Heart right ventricle (tissue), 16 donors: ENCODE data around the gene CUEDC1. TPM values are rescaled to one million over a fixed set of nuclear protein-coding genes. Genes with fewer than 3 reads are reported as not detected.

Source experiments
- ATAC-seq, 8 donors: fragments of 200-7000 bp; cut with Tn5 transposase; one replicate each; pipeline ENCODE4 v1.9.1; 2020; ENCODE audit warnings: mild to moderate bottlenecking in 8 of 8, moderate library complexity in 8 of 8, moderate number of reproducible peaks in 1 of 8
- DNase-seq, 2 donors: peaks; one replicate each; pipeline ENCODE4 v3.0.0-alpha.2; 2020
- H3K27ac ChIP-seq, 10 donors: fragments of 200-600 bp; sonication (generic) in 2 of 10; one replicate each; pipeline versions ENCODE4 v1.5.0 to v1.8.0; 2020 to 2022; ENCODE audit warnings: mild to moderate bottlenecking in 3 of 10
- H3K27me3 ChIP-seq, 7 donors: fragments of 200-600 bp; one replicate each; pipeline ENCODE4 v1.8.0; 2021 to 2022; ENCODE audit warnings: mild to moderate bottlenecking in 2 of 7
- H3K36me3 ChIP-seq, 9 donors: fragments of 200-600 bp; sonication (generic) in 1 of 9; one replicate each; pipeline versions ENCODE4 v1.5.0 to v1.8.0; 2020 to 2022; ENCODE audit warnings: mild to moderate bottlenecking in 2 of 9
- H3K4me1 ChIP-seq, 9 donors: fragments of 200-600 bp; sonication (generic) in 1 of 9; one replicate each; pipeline versions ENCODE4 v1.5.0 to v1.8.0; 2020 to 2022; ENCODE audit warnings: mild to moderate bottlenecking in 4 of 9
- H3K4me3 ChIP-seq, 10 donors: fragments of 200-600 bp; sonication (generic) in 2 of 10; one replicate each; pipeline versions ENCODE4 v1.5.0 to v1.8.0; 2020 to 2022; ENCODE audit warnings: mild to moderate bottlenecking in 7 of 10, moderate library complexity in 2 of 10
- H3K9me3 ChIP-seq, 11 donors: fragments of 200-600 bp in 10 of 11; sonication (generic) in 2 of 11; one replicate each; pipeline versions ENCODE4 v1.5.0 to v1.8.0; 2013 to 2022; ENCODE audit warnings: mild to moderate bottlenecking in 2 of 11, control low read depth in 1 of 11, moderate library complexity in 1 of 11
- WGBS, 2 donors: extraction: QIAGEN DNeasy Blood & Tissue Kit; methylation state at CpG; one replicate each; pipeline ENCODE4 v1.1.7; 2013; ENCODE audit warnings: inconsistent platforms in 1 of 2; 5-methylcytosine and 5-hydroxymethylcytosine counted together
- intact Hi-C, 10 donors: fragments of 100-400 bp; cut with DNase I; formaldehyde crosslinking; loops; one replicate each; pipeline versions ENCODE4 v1.11.1 to v1.14.2; 2022
- polyA plus RNA-seq, 2 donors: library from polyadenylated mRNA; stranded (reverse); fragments of 200-250 nt; gene quantifications; one replicate each; pipeline ENCODE4 v1.2.3, GENCODE V29; 2013
- total RNA-seq, 10 donors: library from RNA; stranded (reverse); fragmentation: NEBNext Ultra II Directional in 3 of 10; extraction: Animal tissue kit (Norgen Biotek cat#: 25700) in 3 of 10; gene quantifications; one replicate each; pipeline versions ENCODE4 v1.2.1 to v1.2.4, GENCODE V29; 2021 to 2023
- TF ChIP-seq, protein P1 (sequence below), 9 donors: fragments of 200-600 bp; sonication (generic) in 2 of 9; IDR thresholded peaks; one replicate each; pipeline versions ENCODE4 v1.5.0 to v1.8.0; 2021 to 2022; ENCODE audit warnings: antibody characterized with exemption in 9 of 9, mild to moderate bottlenecking in 5 of 9, moderate library complexity in 1 of 9
- donor health status: Arrhythmogenic right ventricular cardiomyopathy.
- donor health status: ischemic (EF 13 %, LVEDD 7.1; RV severe dilation, severe dysfunction).
- donor health status: healthy with polysubstance abuse.
- donor health status: DM: no; HTN: yes; CAD: no.
- donor health status: DM: no; HTN: no; CAD: no.
- donor health status: ischemic (EF 25% LVEDD 6.9; RV normal size, moderate dysfunction).
- donor health status: ischemic (EF 25% LVEDD 5.7; RV mildly dilated, moderate dysfunction).
- donor health status: healthy.
- donor health status: DM: yes; HTN: yes; CAD: no.
- donor health status: Ischemic cardiomyopathy.
- donor health status: ischemic (EF 35%, LVEDD 5.7; RV mildly dilated, moderate dysfunction).
- donor health status: nonischemic (EF 11% LVEDD 7.7; RV severe dilation, severe dysfunction).
- donor health status: DM: yes; HTN: yes; CAD: no.
- donor health status: PGD.
- donor health status: ischemic (EF 29% LVEDD 5.4; RV normal size, mild dysfunction).
- donor health status: nonischemic (EF 23%, LVEDD 6.1; RV moderate dilation, normal function).

CUEDC1 gene
- total and polyA plus RNA-seq, 12 donors: 26.9 to 65.0 (median 45.4) TPM

DNA sequence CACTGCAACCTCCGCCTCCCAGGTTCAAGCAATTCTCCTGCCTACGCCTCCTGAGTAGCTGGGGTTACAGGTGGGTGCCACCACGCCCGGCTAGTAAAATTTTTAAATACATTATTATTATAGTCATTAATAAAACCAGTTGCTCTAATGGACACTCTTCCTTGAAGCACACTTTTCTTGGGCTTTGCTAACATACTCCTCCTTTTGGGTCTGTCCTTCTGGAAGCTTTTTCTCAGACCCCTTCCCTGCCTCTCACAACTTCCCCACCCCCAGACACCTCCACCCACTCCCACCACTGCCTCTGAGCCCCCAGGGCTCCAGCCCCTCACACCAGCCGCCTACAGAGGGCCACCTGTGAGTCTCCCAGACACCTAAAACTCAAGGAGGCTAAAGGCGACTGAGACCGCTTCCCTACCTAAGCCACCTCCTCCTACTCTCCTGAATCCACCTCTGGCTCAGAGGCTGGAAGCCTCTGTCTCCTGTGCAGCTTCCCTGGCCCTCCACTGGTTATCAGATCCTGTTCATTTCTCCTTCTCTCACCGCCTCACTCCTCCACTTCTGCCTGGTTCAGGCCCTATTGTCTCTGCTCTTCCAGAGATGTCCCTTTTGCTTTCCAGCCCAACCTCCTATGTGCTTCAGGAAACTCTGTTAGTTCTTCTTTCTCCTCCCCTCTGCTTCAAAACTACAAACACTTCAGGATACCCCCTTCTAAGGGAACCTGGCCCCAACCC is 2.1 kb upstream of the CUEDC1 start:
- no peak overlapping the region for H3K4me3 ChIP-seq
- DNase-seq: no peak
- peaks cover 14 to 36% (median 33%) of the 10 kb centered on the region in 9 donors for H3K4me1 ChIP-seq
- TF ChIP-seq, protein P1, sequence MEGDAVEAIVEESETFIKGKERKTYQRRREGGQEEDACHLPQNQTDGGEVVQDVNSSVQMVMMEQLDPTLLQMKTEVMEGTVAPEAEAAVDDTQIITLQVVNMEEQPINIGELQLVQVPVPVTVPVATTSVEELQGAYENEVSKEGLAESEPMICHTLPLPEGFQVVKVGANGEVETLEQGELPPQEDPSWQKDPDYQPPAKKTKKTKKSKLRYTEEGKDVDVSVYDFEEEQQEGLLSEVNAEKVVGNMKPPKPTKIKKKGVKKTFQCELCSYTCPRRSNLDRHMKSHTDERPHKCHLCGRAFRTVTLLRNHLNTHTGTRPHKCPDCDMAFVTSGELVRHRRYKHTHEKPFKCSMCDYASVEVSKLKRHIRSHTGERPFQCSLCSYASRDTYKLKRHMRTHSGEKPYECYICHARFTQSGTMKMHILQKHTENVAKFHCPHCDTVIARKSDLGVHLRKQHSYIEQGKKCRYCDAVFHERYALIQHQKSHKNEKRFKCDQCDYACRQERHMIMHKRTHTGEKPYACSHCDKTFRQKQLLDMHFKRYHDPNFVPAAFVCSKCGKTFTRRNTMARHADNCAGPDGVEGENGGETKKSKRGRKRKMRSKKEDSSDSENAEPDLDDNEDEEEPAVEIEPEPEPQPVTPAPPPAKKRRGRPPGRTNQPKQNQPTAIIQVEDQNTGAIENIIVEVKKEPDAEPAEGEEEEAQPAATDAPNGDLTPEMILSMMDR (IDR thresholded peaks at IDR 0.05): no peak
- H3K36me3 ChIP-seq: no peaks in the 10 kb centered on the region
- H3K9me3 ChIP-seq: no peaks in the 10 kb centered on the region
- ATAC-seq: no peak
- H3K27ac ChIP-seq: no peak overlapping the region
- intact Hi-C loops: loop anchor here in 3 of 10 donors (5.0 to 10.0 kb wide), 2 partner anchors 62 to 65 kb away; no protein-coding TSS in a partner anchor
- H3K27me3 ChIP-seq: peaks cover 0 to 4% (median 0%) of the 10 kb centered on the region in 7 donors
- 95 to 98% methylated on average over 8 of the region's 8 CpGs for WGBS, 2 donors

DNA sequence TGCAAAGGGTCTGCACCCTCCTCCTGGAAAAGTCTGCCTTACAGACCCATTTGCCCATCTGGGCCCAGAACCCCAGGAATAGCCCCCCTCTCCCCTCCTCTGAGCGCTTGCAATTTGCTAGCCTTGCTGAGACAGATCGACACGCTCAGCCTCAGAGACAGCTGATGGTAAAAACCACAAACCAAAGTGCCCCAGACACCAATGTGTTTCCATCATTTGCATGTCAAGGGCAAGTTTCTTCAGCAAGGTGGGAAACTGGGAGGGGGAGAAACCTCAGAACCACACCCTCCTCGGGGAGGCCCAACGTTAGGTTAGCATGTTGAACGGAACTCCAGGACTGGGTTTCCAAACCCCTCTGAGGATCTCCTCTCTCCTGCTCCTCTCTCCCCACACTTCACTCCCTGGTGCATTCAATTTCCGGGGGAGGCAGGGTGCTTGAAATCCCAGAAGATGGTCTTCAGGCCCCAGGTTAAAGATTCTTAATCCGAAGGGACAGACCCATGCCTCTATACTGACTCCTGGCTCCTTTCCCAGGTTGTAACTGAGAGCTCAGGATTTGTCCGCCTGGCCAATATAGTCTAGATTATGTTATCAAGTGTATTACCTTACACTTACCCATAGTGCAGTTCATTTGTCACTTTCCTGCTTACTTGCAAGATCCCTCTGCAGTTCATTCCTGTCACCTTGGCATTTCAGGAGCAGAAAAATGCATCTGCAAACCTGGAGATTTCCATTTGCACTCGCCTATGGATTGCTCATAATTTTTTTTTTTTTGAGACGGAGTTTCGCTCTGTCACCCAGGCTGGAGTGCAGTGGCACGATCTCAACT is 1.3 kb upstream of the CUEDC1 start:
- H3K4me3 ChIP-seq: peak overlapping the region in 2 of 10 donors; percentile 80
- intact Hi-C loops: loop anchor here in 3 of 10 donors (5.0 to 10.0 kb wide), 2 partner anchors 62 to 64 kb away; no protein-coding TSS in a partner anchor
- ATAC-seq (no peak), DNase-seq (no peak)
- H3K9me3 ChIP-seq: no peaks in the 10 kb centered on the region
- H3K27me3 ChIP-seq: peaks cover 0 to 4% (median 0%) of the 10 kb centered on the region in 7 donors
- no peaks in the 10 kb centered on the region for H3K36me3 ChIP-seq
- TF ChIP-seq, protein P1 (IDR thresholded peaks at IDR 0.05): no peak
- WGBS, 2 donors: 60 to 64% methylated on average over 13 of the region's 13 CpGs
- H3K4me1 ChIP-seq: peaks cover 14 to 44% (median 41%) of the 10 kb centered on the region in 9 donors
- H3K27ac ChIP-seq: peak overlapping the region in 4 of 10 donors; percentile 23 to 100 (median 94)

DNA sequence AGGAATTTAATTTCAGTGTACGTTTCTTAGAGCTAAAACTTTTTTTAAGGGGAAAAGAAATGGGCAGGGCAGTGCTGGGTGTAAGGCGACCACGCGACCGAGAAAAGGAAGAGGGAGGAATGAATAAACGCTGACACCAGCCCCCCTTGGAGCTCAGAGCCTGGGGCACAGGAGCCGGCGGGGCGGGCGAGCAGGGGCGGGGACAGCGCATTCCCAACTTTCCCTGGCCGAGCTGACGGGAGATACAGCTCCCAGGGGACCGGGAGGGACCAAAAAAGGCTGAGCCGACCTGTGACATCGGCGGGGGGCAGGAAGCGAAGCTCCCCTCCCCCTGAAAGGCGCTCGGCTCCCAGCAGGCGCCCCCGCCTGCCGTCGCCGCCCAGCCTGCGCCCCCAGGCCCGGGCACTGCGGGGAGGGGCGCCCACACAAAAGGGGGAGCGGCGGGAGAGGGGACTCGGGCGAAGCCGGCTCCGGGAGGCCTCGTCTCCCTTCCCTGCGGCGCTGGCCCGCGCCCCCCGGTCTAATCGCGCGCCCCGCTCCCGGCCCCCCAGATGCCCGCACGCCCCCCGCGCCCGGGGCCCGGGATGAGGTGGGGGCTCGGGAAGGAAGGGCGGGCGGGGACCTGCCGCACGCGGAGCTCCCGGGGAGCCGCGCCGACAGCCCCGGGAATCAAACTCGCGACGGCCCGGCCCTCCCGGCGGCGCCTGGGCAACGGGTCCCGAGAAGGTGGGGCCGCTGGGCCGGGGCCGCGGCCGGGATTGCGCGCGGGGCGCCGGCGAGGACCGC is 622 bp downstream of the CUEDC1 start:
- Histone ChIP-seq H3K36me3 (no peaks in the 10 kb centered on the region), H3K4me1 (peaks cover 16 to 63% (median 60%) of the 10 kb centered on the region in 9 donors), H3K27ac (peak overlapping the region; percentile 97 to 100 (median 99)), H3K4me3 (peak overlapping the region; percentile 67 to 98 (median 84)), H3K9me3 (no peaks in the 10 kb centered on the region), H3K27me3 (peaks cover 0 to 4% (median 0%) of the 10 kb centered on the region in 7 donors)
- DNase-seq (peak; percentile 88 to 93), ATAC-seq (peak; percentile 77 to 92 (median 88))
- TF ChIP-seq, protein P1 (IDR thresholded peaks at IDR 0.05): peak in 1 of 9 donors; percentile 8
- intact Hi-C loops: loop anchor here in 8 of 10 donors (2.0 to 10.0 kb wide), 8 partner anchors 32 to 62 kb away; partner anchors contain the start of gene VEZF1 (in 5 of the 8)
- WGBS, 2 donors: 1% methylated on average over 50 to 81 of the region's 85 CpGs
